K562 (cell line): Measurements from ENCODE around the gene ALDH3B2. TPM values are rescaled to one million over a fixed set of nuclear protein-coding genes. Genes with fewer than 3 reads are reported as not detected.
A peak's percentile ranks its signal among the peaks of the same experiment; 100 is the strongest.

Source experiments
- ATAC-seq: fragments of 200-7000 bp; cut with Tn5 transposase; 3 replicates; pipeline ENCODE4 v1.9.1; 2020; ENCODE audit warnings: moderate library complexity
- BruUV-seq: library from RNA; stranded (reverse); fragments of 400-500 nt; replicated peaks from 2 replicates; lab custom pipeline; 2021; lab: Mats Ljungman, UMichigan
- CTCF ChIA-PET: fragments of 300-600 bp; formaldehyde crosslinking; extraction: SDS; loops from one replicate; lab custom pipeline; 2021; ENCODE audit warnings: low intra/inter-chr PET ratio; lab: Yijun Ruan, JAX
- POLR2A ChIA-PET: fragments of 300-600, 350-650 bp; sonication (Branson Sonifier 250); formaldehyde crosslinking; extraction: SDS; loops from one replicate; lab custom pipeline; 2021; ENCODE audit warnings: antibody characterized with exemption, inconsistent platforms; lab: Yijun Ruan, JAX
- DNase-seq, 4 experiments: peaks; one replicate each; pipeline versions ENCODE4 v3.0.0 to v3.0.0-alpha.2; 2011 to 2018; ENCODE audit warnings: low spot score in 3 of 4, mixed read lengths in 3 of 4; ENCODE audit errors: extremely low read depth in 1 of 4
- FAIRE-seq: peaks from 2 replicates; lab custom pipeline; 2011; peaks lifted over from hg19 to GRCh38; lab: Jason Lieb, UNC
- H2AFZ ChIP-seq: 2 replicates; pipeline ENCODE4 v1.6.0; 2011; ENCODE audit warnings: low read depth, low read length, control low read depth, inconsistent platforms
- H3K27ac ChIP-seq: fragments of 200-600 bp; 3 replicates; pipeline ENCODE4 v1.8.0; 2011; ENCODE audit warnings: low read depth, mild to moderate bottlenecking, control low read depth, inconsistent platforms, low read length, moderate library complexity, mixed read lengths; ENCODE audit errors: extremely low read depth
- H3K27me3 ChIP-seq, 2 experiments: fragments of 300-600 bp in 1 of 2; 2 replicates in 1 of 2; 3 replicates in 1 of 2; pipeline versions ENCODE4 v1.6.0 to v1.8.0; 2011; ENCODE audit warnings: inconsistent platforms in 2 of 2, low read length in 2 of 2, mild to moderate bottlenecking in 1 of 2, mixed read lengths in 1 of 2, moderate library complexity in 1 of 2; ENCODE audit not compliant: control insufficient read depth in 2 of 2, insufficient read depth in 2 of 2
- H3K36me3 ChIP-seq: fragments of 300-600 bp; 3 replicates; pipeline ENCODE4 v1.8.0; 2011; ENCODE audit warnings: mild to moderate bottlenecking, low read length, inconsistent platforms; ENCODE audit not compliant: control insufficient read depth, insufficient read depth
- H3K4me1 ChIP-seq, 2 experiments: fragments of 200-600 bp in 1 of 2; replicated peaks in 1 of 2; 2 replicates in 1 of 2; 3 replicates in 1 of 2; pipeline versions ENCODE4 v1.5.1 to v1.8.0; 2011; ENCODE audit warnings: inconsistent platforms in 2 of 2, low read length in 2 of 2, mild to moderate bottlenecking in 1 of 2, mixed read lengths in 1 of 2, moderate library complexity in 1 of 2; ENCODE audit not compliant: control insufficient read depth in 2 of 2, insufficient read depth in 2 of 2
- H3K4me2 ChIP-seq: 2 replicates; pipeline ENCODE4 v1.6.1; 2011; ENCODE audit warnings: low read length, control low read depth, inconsistent platforms, mixed read lengths; ENCODE audit not compliant: insufficient read depth
- H3K4me3 ChIP-seq: fragments of 200-600 bp; sonication (generic), shearing (Covaris generic); 2 replicates; pipeline ENCODE4 v1.5.1; 2016; ENCODE audit warnings: control low read depth, inconsistent platforms
- H3K79me2 ChIP-seq: fragments of 200-600 bp; 3 replicates; pipeline ENCODE4 v1.8.0; 2011; ENCODE audit warnings: low read length, inconsistent platforms; ENCODE audit not compliant: control insufficient read depth, insufficient read depth
- H3K9ac ChIP-seq, 2 experiments: 2 replicates each; pipeline versions ENCODE4 v1.6.0 to v1.6.1; 2011; ENCODE audit warnings: low read depth in 2 of 2, low read length in 2 of 2, control low read depth in 1 of 2, inconsistent platforms in 1 of 2, mild to moderate bottlenecking in 1 of 2, mixed read lengths in 1 of 2; ENCODE audit not compliant: insufficient read depth in 1 of 2
- H3K9me1 ChIP-seq: one replicate; pipeline ENCODE4 v1.6.0; 2011; ENCODE audit warnings: inconsistent platforms, mild to moderate bottlenecking, low read length, moderate library complexity; ENCODE audit not compliant: control insufficient read depth, insufficient read depth
- H3K9me3 ChIP-seq: replicated peaks from 2 replicates; pipeline ENCODE4 v1.5.1; 2011; ENCODE audit warnings: low read depth, low read length, inconsistent platforms; ENCODE audit not compliant: control insufficient read depth, insufficient read depth
- H4K20me1 ChIP-seq: replicated peaks from 2 replicates; pipeline ENCODE4 v1.6.1; 2011; ENCODE audit warnings: low read length, inconsistent platforms, mixed read lengths; ENCODE audit not compliant: control insufficient read depth, insufficient read depth
- BCOR ChIP-seq: fragments of 450-650 bp; IDR thresholded peaks from 2 replicates; pipeline ENCODE4 v1.6.1; 2016
- TRIM28 ChIP-seq: fragments of 450-650 bp; IDR thresholded peaks from 2 replicates; pipeline ENCODE4 v1.6.1; 2017
- WGBS: fragments of 100-300 bp; shearing (Covaris generic); methylation state at CpG from one replicate; pipeline ENCODE4 v1.1.6; 2016; ENCODE audit warnings: low coverage, mixed read lengths; ENCODE audit not compliant: insufficient coverage; ENCODE audit errors: missing lambda C conversion rate; 5-methylcytosine and 5-hydroxymethylcytosine counted together
- in situ Hi-C: fragments of 300-500 bp; cut with MboI; formaldehyde crosslinking; loops from 4 replicates; pipeline ENCODE4 v1.15.0; 2018; ENCODE audit warnings: inconsistent platforms, mixed read lengths
- intact Hi-C: fragments of 100-400 bp; cut with micrococcal nuclease; formaldehyde crosslinking; loops from 2 replicates; pipeline ENCODE4 v1.14.2; 2022
- polyA plus RNA-seq, 8 experiments: library from polyadenylated mRNA; depleted of rRNA in 4 of 8; stranded (reverse) in 5 of 8; unstranded in 3 of 8; fragments of >200 nt; fragmentation: Nextera tagmentation in 2 of 8; fragmentation: Illumina TruSeq in 1 of 8; extraction: Ambion mirVana in 2 of 8; extraction: Trizol in 1 of 8; gene quantifications; 2 replicates each; pipeline versions ENCODE4 v1.2.1 to v1.2.3, GENCODE V29; 2011 to 2014; ENCODE audit warnings: inconsistent platforms in 1 of 8, missing spikeins in 1 of 8
- total RNA-seq, 7 experiments: library from RNA; depleted of rRNA in 6 of 7; stranded (reverse); fragments of >200 nt in 6 of 7; fragmentation: Illumina TruSeq in 2 of 7; extraction: Trizol in 2 of 7; gene quantifications; 2 replicates each; pipeline versions ENCODE4 v1.2.1 to v1.2.3, GENCODE V29; 2011 to 2021; ENCODE audit warnings: low replicate concordance in 1 of 7

ALDH3B2 gene
- total and polyA plus RNA-seq, 9 of the 15 experiments (the other 6 are each of a cell fraction or from before 2014, with no cell fraction given), result not detected

GRCh38 chr11:67642173-67643120 lies 32.0 kb downstream of the ALDH3B2 start:
- Histone ChIP-seq H4K20me1 (no peaks in the 10 kb centered on the region), H3K27ac (no peak overlapping the region), H3K27me3 (peaks cover 0 to 19% of the 10 kb centered on the region in 2 experiments; a peak in 3 of 5 replicates), H3K79me2 (no peaks in the 10 kb centered on the region), H3K4me3 (no peak overlapping the region)
- 15% methylated on average over 14 of the region's 15 CpGs for WGBS
- peak; percentile 43; the same call in 1 of the 2 replicates for TF ChIP-seq BCOR
- TF ChIP-seq TRIM28, result no peak
- TF ChIP-seq, all 486 proteins: peak for 1
- Histone ChIP-seq H3K4me1 (peaks cover 0 to 56% of the 10 kb centered on the region in 2 experiments; a peak in 3 of 5 replicates), H3K4me2 (no peak overlapping the region), H3K9me3 (no peaks in the 10 kb centered on the region), H3K9me1 (no peaks in the 10 kb centered on the region), H3K36me3 (no peaks in the 10 kb centered on the region), H3K9ac (peak overlapping the region in 1 of 2 experiments; percentile 50; a peak in 1 of 4 replicates), H2AFZ (no peak overlapping the region)
- DNase-seq (no peak), FAIRE-seq (no peak), ATAC-seq (no peak)
- ChIA-PET CTCF (no interaction called here), POLR2A (no interaction called here)
- in situ Hi-C loops (no loop called here), intact Hi-C loops (loop anchor here (5.0 to 10.0 kb wide), 2 partner anchors 65 to 162 kb away; no protein-coding TSS in a partner anchor)
- BruUV-seq, result no TSS peak
